Effector CD4-positive, alpha-beta T cell (primary cell): ENCODE measurements around the gene STIM1.
"Not testable (repeated sequence)": the region's sequence is repeated elsewhere in the genome, so short reads cannot be mapped to it uniquely, and the experiment has no call there.

ENCODE experiments used
- DNase-seq: peaks from one replicate; pipeline ENCODE4 v3.0.0-alpha.2; 2020
- total RNA-seq: gene quantifications from one replicate; lab custom pipeline; 2026; lab: John Stamatoyannopoulos, UW

The STIM1 gene
- total RNA-seq = 111 reads per million, percentile 84 among the genes with 10 or more reads in this experiment

DNA sequence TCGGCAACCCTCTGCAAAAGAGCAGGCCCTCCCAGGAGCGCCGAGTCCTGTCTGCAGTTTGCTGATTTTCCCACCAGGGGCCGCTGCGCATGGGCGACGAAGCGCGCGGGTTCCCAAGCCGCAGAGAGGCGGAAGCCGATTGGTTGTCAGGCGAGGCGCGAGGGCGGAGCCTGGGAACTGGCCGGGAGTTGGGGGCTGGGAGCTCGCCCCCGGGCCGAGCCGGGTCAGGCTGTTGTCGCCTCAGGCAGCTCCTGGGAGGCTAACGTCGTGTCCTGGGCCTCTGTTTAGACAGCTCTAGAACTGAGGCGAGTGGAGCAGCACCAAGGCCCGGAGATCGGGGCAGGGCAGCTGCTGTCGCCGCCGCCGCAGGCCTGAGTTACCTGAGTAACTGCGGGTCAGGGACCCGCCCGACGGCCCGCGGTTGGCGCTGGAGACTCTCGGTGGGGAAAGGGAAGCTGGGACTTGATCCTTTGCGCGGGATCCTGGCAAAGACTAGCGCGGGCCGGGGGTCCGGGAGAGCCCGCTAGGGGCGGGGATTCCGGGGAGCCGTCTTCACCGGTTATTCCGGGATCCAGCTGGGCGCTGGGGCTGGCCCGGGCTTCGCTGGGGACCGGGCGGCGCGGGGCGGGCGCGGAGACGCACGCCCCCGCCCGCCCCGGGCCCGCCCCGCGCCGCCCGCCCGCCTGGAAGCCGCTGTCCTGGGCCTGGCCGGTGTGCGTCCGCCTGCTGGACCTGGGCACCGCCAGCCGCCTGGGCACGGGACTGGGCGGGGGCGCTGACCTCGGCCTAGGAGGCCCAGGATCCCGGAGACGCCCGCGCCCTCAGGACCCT lies at the start of gene STIM1:
Gene STIM1 (plus strand): TSS at position 688 of the 831 bp plus-strand sequence. CDS start 607 bp downstream, outside the sequence.
- DNase-seq = peak; percentile 96

DNA sequence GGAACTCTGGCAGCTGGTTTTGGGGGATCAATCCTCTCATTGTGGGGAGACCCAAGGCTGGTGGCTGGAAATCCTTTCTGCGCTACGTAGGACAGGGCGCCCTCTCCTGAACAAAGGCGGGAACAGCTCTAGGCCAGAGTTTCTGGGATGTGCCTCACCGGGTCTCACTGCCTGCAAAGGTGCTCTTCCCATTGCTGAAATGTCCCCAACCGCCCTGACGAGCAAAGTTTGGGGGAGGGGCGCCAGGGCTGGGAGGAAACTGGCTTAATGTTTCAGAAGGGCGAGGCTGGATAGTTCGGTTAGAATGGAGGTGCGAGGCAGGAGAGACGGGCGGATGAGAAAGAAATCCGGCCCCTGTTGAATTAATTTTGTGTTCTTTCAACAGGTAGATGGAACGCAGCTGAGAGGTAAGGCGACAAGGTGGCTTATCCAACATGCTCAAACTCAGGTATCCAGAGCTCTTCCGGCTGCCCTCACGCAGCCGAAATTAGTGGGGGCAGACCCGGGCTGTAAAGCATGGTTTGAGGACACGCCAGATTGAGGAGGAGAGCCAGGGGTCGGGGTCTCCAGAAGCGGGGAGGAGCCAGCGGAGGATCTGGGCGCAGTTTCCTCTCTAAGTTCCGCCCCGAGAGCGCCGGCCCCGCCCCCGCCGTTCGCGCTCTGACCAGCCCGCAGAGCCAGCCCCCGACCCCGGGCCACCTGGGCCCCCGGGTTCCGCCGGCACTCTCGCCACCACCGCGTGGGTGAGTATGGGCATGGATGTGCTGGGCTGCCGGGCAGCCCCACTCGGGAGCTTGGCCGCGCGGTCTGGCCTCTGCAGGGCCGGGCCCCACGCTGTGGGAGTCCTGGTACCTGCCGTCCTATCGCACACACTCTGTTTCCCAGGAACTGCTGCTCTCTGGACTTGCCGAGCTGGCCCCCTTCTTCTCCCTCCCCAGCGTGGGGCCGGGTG lies 47.3 kb upstream of the STIM1 start, which contains the start of gene PGAP2:
Gene PGAP2 (plus strand): TSS at position 652 of the 952 bp plus-strand sequence. CDS start 2,700 bp downstream, outside the sequence.
- DNase-seq = peak; percentile 57

DNA sequence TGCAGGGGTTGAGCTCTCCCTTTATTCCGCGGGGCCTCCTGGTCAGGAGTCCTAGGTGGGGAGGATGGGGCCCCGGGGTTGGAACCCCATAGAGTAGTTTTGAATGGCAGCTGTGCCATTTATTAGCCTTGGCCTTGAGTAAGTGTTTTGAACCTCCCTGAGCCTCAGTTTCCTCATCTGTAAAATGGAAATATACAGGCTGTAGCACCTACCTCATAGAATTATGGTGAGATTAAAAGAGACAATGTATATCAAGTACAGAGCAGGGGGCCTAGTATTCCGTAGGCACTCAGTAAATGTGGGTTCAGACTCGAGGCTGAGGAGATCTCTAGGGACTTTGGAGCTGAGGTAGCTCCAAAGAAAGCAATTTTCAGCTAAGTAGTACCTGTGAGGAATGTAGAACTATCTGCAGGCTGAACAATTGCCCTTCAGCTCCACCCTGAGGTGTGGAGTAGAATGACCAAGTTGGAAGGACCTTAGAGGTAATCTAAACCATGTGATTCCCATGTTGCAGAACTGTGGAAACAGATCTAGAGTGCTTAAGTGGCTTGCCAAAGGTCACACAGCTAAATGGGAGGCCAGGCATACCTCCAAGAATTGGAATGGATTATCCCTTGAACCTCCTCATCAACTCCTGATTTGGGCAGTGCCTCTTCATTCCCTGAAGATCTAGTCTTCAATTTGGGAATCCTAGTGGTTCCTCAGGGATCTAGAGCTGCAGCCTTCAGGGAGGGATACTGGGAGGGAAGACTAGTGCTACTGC lies 46.4 kb upstream of the STIM1 start:
- DNase-seq = peak; percentile 27

DNA sequence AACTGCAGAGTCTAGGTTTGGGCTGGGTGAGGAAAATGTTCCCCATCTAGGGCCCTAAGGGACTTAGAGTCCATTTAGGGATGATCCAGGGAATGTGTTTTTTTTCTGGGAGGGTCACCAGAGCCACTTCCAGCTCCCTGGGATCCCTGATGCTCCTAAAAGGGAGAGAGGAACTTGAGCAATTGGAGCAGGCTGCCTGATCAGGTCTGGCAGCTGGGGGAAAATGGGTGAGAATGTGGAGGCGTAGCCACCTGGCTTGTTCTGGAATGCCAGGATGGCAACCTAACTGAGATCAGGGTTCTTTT lies 45.9 kb upstream of the STIM1 start:
- DNase-seq = no peak

DNA sequence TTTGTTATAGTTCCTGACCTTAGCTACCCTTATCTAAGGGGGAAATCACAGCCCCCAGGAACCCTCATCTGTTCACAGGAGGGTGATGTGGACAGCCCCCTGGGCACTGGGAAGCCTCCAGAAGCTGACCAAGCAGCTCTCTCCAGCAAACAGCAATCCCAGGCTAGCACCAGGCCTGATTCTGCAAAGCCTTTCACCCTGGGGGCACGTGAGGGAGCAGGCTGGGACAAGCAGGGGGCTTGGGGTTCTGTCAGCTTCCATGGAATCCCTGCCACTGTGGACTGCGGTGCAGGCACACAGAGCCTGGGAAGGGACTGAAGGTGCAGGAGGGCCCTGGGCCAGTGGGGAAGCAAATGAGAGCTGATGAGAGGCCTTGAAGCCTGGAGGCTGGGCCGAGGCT lies 45.0 kb upstream of the STIM1 start:
- DNase-seq = no peak

DNA sequence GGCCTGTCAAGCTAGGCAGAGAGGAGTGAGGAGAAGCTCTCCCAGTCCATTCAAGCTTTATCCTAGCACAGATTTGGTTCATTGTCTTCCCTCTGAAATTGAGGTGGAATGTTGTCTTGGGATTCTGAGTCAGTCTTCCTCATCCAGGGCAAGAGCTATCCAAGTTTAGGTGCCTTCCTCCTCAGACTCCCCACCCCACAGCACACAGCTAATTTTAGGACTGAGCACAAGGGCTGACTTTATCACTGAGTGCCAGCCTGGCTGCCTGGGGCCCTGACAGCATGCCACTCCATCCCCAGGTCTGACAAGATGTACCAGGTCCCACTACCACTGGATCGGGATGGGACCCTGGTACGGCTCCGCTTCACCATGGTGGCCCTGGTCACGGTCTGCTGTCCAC lies 44.5 kb upstream of the STIM1 start:
- no peak for DNase-seq

DNA sequence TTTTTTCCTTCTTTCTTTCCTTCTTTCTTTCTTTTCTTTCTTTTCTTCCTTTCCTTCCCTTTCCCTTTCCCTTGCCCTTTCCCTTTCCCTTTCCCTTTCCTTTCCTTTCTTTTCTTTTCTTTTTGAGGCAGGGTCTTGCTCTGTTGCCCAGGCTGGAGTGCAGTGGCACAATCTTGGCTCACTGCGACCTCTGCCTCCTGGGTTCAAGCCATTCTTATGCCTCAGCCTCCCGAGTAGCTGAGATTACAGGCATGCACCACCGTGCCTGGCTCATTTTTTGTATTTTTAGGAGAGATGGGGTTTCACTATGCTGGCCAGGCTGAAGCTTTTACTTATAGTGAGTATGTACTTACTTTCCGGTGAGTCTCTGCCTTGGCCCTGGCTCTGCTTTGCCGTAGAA lies 40.6 kb upstream of the STIM1 start:
- DNase-seq = not testable (repeated sequence)

DNA sequence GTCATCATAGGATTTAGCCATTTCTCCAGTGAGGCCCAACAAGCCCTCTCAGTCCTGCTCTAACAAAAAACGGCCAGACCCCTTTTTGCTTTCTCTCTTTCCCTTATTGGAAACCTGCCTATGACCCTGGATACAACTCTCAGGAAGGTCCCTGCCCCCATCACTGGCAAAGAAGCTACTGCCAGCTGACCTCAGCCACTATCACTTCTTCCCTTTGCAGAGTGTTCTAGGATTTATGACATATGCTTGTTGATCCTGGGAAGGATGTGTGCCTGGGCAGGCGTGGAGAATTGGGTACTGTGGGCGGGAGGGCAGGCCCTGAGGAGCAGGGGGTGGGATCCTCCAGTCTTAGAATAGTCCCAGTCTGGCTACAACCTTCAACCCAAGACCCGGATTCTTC lies 39.6 kb upstream of the STIM1 start:
- no peak for DNase-seq

DNA sequence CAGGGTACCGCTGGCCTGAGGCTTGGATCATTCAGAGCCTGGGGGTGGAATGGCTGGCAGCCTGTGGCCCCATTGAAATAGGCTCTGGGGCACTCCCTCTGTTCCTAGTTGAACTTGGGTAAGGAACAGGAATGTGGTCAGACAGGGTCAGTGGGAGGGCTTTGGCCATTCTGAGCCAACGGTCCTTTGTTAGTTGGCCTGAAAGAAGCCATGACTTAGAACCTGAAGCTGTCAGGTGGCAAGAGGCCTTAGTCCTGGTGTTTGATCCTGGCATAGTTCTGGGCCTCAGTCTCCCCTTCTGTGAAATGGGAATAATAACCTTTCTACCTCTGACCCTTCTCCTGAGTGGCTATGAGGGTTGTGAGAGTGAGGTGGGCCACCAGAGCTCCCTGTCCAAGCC lies 38.8 kb upstream of the STIM1 start:
- no peak for DNase-seq

DNA sequence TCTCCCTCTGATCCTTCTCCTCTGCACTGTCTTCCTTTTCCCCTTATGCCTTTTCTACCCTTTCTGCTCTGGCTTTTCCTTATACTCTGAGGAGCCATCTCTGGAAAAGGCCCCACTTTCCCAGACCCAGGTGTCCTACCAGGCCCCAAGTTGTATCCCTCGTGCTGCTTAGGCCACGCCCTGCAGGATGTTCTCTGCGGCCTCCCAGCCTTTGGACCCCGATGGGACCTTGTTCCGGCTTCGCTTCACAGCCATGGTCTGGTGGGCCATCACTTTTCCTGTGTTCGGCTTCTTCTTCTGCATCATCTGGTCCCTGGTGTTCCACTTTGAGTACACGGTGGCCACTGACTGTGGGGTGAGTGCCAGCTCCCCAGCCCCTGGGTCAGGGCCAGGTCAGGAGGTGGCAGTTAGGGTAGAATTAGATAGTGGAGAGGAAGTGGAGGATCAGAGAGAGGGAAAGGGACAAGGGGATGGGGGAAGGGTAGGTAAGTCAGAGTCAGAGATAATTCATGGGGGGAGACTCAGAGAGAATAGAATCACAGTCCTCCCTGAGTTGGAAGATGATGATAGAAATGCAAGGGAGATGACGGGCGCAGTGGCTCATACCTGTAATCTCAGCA lies 38.2 kb upstream of the STIM1 start:
- DNase-seq = no peak

DNA sequence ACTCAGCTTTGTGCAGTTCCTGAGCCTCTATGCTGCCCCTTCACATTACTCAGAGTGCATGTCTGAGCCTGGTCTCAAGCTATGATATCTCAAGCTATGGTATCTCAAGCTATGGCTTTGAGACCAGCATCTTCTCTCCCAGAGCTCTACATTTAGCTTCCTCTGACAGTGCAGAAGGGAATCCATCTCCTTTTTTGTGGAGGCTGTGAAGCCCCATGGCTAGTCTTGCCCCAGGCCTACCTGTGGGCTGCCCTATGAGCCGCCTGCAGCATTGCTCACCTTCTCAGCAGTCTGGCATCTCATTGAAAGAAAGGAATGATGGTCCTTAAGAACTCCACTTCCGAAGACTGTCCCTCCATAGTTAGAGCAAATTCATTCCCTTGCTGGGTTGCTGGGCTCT lies 34.5 kb upstream of the STIM1 start:
- no peak for DNase-seq

DNA sequence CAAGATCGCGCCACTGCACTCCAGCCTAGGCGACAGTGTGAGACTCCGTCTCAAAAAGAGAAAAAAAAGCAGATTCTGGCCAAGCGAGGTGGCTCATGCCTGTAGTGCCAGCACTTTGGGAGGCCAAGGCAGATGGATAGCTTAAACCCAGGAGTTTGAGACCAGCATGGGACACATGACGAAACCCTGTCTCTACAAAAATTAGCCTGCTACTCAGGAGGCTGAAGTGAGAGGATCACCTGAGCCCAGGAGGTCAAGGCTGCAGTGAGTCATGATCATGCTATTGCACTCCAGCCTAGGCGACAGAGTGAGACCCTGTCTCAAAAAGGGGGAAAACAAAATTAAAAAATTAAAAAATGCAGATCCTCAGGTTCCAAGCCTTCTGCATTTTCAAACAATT lies 33.2 kb upstream of the STIM1 start:
- DNase-seq = no peak

DNA sequence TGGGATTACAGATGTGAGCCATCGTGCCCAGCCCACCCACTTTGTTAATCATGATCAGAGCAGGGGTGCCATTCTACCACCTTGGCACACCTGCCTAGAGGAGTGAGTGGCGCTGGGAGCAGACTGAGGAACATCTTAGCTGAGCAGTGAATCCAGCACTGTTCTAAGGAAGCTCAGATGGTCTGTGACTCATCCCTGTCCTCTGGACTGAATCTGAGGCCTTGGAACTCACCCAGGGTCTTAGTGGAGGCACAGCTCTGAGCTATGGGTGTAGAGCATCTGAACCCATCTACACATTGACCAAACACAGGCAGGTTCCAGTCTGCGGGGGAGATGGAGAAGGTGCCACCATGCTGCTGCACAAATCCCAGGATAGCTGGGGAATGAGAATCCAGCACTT lies 32.2 kb upstream of the STIM1 start:
- no peak for DNase-seq

DNA sequence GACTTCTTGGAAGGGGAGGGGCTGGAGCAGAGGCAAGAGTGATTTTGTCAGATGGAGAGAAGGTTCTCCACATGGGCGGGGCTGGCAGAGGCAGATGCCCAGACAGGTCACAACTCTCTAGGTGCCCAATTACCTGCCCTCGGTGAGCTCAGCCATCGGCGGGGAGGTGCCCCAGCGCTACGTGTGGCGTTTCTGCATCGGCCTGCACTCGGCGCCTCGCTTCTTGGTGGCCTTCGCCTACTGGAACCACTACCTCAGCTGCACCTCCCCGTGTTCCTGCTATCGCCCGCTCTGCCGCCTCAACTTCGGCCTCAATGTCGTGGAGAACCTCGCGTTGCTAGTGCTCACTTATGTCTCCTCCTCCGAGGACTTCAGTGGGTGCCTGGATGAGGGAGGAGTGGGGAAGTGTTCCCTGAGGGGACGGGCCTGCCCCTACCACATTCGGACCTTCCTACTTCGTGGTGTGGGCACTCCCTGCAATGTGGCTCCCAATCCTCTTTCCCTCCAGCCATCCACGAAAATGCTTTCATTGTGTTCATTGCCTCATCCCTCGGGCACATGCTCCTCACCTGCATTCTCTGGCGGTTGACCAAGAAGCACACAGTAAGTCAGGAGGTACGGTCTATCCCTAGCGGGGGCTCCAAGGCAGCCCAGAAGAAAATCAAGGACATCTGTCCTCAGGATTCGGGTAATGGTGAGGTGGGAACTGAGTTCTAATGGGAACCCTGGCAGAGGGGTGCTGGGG lies 31.5 kb upstream of the STIM1 start:
- DNase-seq = no peak

DNA sequence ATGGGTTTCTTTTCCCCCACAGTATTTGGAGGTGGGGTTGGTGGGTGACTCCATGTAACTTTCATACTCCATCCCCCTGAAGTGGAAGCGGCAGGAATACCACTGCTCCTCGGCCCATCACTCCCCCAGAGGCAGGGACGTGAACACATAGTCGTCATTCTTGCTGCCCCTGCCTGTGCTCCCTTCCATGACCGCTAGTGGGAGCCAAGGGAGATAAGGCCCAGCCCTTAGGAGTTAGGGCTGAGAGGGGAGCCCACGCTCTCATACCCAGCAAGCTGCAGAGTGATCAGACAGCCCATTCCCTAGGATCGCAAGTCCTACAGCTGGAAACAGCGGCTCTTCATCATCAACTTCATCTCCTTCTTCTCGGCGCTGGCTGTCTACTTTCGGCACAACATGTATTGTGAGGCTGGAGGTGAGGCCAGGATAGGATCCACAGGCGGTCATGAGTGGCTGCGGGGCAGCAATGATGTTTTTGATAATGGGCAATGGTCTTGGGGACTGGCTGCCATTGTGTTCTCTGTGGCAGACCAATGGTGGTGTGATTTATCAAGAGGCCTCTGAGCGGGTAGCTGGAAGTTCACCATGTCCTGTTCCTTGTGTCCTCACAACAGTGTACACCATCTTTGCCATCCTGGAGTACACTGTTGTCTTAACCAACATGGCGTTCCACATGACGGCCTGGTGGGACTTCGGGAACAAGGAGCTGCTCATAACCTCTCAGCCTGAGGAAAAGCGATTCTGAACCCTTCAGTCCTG lies 30.6 kb upstream of the STIM1 start:
- DNase-seq = peak; percentile 80

DNA sequence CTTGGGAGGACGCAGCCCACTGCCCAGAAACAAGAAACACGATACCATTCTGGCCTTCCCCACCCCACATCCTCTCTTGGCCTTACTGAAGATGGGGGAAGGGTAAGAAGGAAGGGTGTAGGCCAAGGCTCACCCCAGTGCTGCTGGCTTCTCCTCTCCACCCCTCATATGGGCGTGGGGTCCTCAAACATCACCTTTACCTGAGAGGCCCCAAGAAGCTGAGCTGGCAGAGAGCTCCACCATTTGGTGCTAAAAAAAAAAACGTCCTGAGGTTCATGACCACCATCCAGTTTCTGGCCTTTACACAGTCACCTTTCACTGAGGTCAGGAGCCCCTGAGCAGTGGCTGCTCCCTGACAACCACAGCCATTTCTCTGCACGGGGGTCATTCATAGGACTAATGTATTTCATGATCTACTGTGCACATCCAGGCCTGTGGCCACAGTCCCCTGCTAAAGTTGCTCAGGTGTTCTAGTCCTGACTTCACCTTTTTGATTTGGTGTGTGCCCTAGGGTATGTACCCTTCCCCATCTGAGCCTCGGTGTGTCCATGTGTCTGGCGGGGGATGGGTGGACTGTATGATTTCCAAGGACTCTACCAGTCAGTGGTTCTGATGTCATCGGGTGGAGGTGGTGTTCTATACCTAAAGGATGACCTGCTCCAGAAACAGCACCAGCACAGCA lies 29.9 kb upstream of the STIM1 start:
- DNase-seq = no peak

DNA sequence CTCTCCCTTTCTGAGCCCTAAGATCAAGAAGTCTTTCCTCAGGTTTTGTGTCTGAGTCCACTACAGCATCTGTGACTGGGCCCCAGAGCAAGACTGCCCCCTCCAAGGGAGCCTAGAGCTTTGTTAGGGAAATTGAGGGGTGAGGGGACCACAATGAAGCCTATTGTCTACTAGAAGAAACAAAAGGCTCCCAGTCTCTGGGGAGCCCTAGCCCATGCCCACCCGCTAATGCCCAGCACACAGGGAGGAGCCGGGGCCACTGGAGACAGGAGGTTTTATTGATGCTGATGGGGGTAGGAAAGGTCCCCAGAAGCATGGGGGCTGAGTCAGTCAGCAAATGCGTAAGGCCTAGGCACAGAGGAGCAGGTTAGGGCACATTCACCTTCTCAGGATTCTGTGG lies 28.7 kb upstream of the STIM1 start:
- DNase-seq = no peak

DNA sequence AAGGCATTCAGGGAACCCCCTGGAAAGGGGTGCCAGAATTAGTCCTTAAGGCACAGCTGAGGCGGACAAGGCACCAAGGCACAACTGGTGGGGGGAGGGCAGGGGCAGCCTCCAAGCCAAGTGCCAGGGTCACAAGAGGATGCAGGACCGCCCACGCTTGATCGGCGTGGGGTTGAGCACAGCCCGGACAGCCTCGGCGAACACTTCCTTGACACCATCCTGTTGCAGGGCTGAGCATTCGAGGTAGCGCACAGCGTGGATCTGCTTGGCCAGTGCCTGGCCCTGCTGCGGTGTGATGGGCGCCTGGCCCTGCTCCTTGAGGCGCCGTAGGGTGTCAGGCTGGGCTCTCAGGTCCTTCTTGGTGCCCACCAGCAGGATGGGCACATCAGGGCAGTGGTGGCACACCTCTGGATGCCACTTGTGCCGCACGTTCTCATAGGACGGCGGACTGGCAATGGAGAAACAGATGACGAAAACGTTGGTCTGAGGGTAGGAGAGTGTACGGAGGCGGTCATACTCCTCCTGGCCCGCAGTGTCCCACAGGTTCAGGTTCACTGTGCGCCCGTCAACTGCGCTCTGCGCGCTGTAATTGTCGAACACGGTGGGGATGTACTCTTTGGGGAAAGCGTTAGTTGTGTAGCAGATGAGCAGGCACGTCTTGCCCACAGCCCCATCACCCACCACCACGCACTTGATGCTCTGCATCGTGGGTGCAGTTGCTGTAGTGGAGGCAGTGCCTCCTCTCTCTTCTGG lies 27.9 kb upstream of the STIM1 start:
- no peak for DNase-seq

DNA sequence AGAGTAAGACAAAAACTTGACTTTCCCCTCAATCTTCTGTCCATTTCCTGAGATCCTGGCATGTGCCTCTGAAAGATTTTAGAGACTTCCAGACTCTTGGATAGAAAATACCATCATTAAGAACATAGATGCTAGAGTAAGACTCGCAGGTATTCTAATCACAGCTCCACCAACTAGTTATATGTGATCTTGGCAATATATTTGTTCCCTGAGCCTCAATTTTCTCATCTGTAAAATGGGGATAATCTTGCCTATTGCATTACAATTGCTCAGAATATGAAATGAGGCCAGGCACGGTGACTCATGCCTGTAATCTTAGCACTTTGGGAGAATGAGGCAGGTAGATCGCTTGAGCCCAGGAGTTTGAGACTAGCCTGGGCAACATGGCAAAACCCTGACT lies 25.4 kb upstream of the STIM1 start:
- no peak for DNase-seq

DNA sequence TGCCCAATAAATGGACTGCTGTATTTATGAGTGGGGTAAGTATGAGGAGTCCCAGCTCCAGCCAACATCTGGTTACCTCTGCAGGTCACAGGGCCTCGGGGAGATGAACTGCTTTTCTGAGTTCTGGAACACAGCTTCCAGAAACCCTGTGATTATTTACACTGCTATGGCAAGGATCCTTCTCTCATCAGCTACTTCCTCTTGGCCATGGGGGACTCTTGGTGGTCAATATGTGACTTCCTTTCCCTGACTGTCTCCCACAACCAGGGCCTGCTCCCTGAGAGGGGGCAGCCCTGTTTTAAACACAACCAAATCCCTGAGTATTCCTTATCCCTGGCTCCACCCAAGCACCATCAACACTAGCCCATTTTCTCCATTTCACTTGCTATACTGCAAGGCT lies 24.7 kb upstream of the STIM1 start:
- DNase-seq = no peak
